ENCODE results near the gene BIVM. TPM values are rescaled to one million over a fixed set of nuclear protein-coding genes. Genes with fewer than 3 reads are reported as not detected.

The BIVM gene
- total RNA-seq, 1 donor from 2014 or later = 13.4 TPM

DNA sequence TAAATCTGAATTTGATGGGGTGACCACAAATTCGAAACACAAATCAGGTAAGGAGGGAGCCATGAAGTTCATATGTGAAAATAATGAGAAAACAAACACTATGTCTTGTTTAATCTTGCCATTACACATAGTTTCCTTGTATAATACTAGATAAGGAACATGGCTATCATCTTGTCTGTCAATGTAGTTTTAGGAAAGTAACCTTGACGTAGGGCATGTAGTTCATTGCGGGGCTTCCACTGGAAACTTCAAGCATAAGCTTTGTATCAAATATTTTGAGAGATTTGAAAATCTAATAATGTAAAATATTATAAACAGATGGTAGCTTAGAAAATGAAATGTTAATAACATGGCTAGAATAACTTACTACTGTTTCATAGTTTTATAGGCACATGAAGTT is 8.8 kb downstream of the BIVM start:
- no peak overlapping the region for H3K4me3 ChIP-seq
- H3K27ac ChIP-seq = no peak overlapping the region
- peaks cover 4% of the 10 kb centered on the region for H3K9me3 ChIP-seq
- no peaks in the 10 kb centered on the region for H3K4me1 ChIP-seq
- TF ChIP-seq, protein P1, sequence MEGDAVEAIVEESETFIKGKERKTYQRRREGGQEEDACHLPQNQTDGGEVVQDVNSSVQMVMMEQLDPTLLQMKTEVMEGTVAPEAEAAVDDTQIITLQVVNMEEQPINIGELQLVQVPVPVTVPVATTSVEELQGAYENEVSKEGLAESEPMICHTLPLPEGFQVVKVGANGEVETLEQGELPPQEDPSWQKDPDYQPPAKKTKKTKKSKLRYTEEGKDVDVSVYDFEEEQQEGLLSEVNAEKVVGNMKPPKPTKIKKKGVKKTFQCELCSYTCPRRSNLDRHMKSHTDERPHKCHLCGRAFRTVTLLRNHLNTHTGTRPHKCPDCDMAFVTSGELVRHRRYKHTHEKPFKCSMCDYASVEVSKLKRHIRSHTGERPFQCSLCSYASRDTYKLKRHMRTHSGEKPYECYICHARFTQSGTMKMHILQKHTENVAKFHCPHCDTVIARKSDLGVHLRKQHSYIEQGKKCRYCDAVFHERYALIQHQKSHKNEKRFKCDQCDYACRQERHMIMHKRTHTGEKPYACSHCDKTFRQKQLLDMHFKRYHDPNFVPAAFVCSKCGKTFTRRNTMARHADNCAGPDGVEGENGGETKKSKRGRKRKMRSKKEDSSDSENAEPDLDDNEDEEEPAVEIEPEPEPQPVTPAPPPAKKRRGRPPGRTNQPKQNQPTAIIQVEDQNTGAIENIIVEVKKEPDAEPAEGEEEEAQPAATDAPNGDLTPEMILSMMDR (IDR thresholded peaks at IDR 0.05) = no peak
- intact Hi-C loops (cut with DNase I) = no loop called here
- no peaks in the 10 kb centered on the region for H3K27me3 ChIP-seq (ENCODE audit: low read depth)
- H3K36me3 ChIP-seq = no peaks in the 10 kb centered on the region
- ATAC-seq (no peak), DNase-seq (no peak)

DNA sequence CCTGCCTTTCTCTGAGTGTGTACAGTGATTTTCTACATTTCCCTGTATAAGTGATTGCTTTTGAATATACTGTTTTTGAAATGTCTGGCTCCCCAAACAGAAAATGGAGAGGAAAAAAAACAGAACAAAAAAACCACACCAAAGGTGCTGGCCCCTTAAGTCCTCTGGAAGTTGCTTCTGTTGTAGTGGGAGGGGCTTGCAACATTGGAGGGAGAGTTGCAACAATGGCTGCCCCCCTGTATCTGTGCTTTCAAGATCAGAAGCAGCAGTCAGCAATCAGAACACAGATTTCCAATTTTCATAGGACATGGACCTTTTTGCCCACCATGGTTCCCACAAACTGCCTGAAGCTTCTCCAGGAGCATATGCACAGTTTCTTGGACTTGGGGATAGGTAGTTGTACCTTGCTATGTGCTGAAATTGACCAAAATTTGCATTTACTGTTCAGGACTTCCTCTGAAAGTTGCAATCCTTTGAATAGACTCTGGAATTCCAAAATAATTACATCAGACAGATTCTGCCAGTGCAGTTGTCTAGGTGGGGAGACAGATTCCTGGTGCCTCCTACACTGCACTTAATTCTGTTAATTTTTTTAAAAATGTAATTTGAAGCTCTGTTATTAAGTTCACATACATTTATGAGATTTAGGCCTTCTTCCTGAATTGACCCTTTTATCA is 13.8 kb downstream of the BIVM start:
- H3K4me1 ChIP-seq = no peaks in the 10 kb centered on the region
- peaks cover 4% of the 10 kb centered on the region for H3K9me3 ChIP-seq
- intact Hi-C loops (cut with DNase I) = no loop called here
- DNase-seq = no peak
- H3K36me3 ChIP-seq = peaks cover 23% of the 10 kb centered on the region
- H3K27ac ChIP-seq = no peak overlapping the region
- TF ChIP-seq, protein P1 (IDR thresholded peaks at IDR 0.05) = no peak
- ATAC-seq = no peak
- H3K4me3 ChIP-seq = no peak overlapping the region
- no peaks in the 10 kb centered on the region for H3K27me3 ChIP-seq (ENCODE audit: low read depth)

DNA sequence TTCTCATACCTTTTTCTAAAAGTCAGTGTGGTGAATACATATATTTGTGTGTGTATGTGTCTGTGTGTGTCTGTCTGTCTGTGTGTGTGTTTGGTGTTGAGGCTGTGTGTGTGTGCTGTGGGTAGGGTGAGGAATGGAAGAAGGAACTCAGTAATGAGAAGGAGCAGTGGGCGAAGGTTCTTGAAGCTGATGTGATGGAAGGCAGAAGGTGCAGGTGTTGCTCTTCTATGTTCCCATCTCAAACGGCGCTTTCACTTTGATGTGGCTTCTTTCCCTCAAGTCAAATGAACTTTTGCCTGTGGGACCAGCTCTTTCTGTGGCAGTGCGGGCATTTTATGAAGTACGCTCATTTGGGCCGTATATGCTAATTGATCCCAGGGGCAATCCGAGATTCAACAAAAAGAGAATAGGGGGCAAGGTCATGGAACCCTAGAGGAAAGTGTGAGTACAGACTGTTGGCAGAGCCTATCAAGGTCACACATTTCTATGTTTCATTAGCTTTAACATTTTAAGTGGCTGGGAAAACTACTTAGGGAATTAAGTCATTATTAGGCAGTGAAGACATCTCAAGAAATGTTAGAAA is 15.2 kb downstream of the BIVM start:
- intact Hi-C loops (cut with DNase I) = no loop called here
- DNase-seq (no peak), ATAC-seq (no peak)
- Histone ChIP-seq H3K36me3 (peaks cover 26% of the 10 kb centered on the region), H3K27ac (no peak overlapping the region), H3K9me3 (peaks cover 4% of the 10 kb centered on the region), H3K4me3 (no peak overlapping the region), H3K4me1 (no peaks in the 10 kb centered on the region), H3K27me3 (ENCODE audit: low read depth) (no peaks in the 10 kb centered on the region)
- TF ChIP-seq, protein P1 (IDR thresholded peaks at IDR 0.05) = no peak

DNA sequence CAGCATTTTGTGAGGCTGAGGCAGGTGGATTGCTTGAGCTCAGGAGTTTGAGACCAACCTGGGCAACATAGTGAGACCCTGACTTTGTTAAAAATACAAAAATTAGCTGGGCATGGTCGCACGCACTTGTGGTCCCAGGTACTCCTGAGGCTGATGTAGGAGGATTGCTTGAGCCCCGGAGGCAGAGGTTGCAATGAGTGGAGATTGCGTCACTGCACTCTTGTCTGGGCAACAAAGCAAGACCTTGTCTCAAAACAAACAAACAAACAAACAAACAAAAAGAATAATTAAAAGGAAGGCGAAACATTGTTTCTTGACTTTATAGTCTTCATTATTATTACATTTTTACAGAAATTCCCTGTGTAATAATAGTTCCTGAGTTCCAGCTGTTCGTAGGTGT is 15.9 kb downstream of the BIVM start:
- Histone ChIP-seq H3K9me3 (peaks cover 4% of the 10 kb centered on the region), H3K36me3 (peaks cover 32% of the 10 kb centered on the region), H3K27me3 (ENCODE audit: low read depth) (no peaks in the 10 kb centered on the region), H3K27ac (no peak overlapping the region), H3K4me3 (no peak overlapping the region), H3K4me1 (no peaks in the 10 kb centered on the region)
- TF ChIP-seq, protein P1 (IDR thresholded peaks at IDR 0.05) = no peak
- no peak for DNase-seq
- intact Hi-C loops (cut with DNase I) = no loop called here
- ATAC-seq = no peak

DNA sequence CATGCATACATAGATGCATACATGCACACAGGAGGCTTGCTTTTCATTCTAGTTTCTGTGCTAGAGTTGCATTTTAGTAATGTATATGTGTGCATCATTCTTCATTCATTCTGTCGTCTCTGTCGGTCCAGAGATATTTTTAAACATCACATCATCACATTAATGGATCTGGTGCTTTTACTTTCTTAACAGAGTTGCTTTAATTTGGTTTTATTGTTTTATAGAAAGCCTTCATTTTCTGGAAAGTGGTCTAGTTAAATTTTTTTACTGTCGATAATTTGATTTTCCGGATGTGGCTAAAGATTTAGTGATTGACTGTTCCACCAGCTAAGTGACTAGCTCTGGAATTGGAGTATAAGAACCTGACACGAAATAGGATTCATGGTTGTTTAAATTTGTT is 16.9 kb downstream of the BIVM start:
- TF ChIP-seq, protein P1 (IDR thresholded peaks at IDR 0.05) = no peak
- Histone ChIP-seq H3K36me3 (peaks cover 42% of the 10 kb centered on the region), H3K4me1 (no peaks in the 10 kb centered on the region), H3K9me3 (peaks cover 3% of the 10 kb centered on the region), H3K27me3 (ENCODE audit: low read depth) (no peaks in the 10 kb centered on the region), H3K27ac (no peak overlapping the region), H3K4me3 (no peak overlapping the region)
- ATAC-seq (no peak), DNase-seq (no peak)
- intact Hi-C loops (cut with DNase I) = no loop called here
